Omental fat pad (tissue), 4 donors: ENCODE data around the gene EIF2B1. TPM values are rescaled to one million over a fixed set of nuclear protein-coding genes. Genes with fewer than 3 reads are reported as not detected.
"Not testable (repeated sequence)": the region's sequence is repeated elsewhere in the genome, so short reads cannot be mapped to it uniquely, and the experiment has no call there.

ENCODE experiments used
- ATAC-seq: fragments of 150-250 bp; one replicate; pipeline ENCODE4 v1.9.1; 2016; ENCODE audit warnings: mild to moderate bottlenecking, moderate library complexity; ENCODE audit not compliant: low FRiP score
- DNase-seq: peaks from one replicate; pipeline ENCODE4 v3.0.0-alpha.2; 2019; ENCODE audit warnings: low spot score
- CTCF ChIP-seq, 3 donors: fragments of 450-650 bp; IDR thresholded peaks; one replicate each; pipeline ENCODE4 v1.5.1; 2016 to 2017; ENCODE audit warnings: antibody characterized with exemption in 3 of 3, mild to moderate bottlenecking in 3 of 3, moderate library complexity in 2 of 3
- total RNA-seq, 4 donors: library from RNA; depleted of rRNA; stranded (reverse); fragments of >200 nt; gene quantifications; one replicate each; pipeline ENCODE4 v1.1.0, GENCODE V29; 2016

EIF2B1 gene
- total RNA-seq, 4 donors from 2014 or later: 108 to 164 (median 119) TPM

GRCh38 chr12:123597100-123597499 lies 36.4 kb downstream of the EIF2B1 start:
- DNase-seq (no peak), ATAC-seq (no peak)
- TF ChIP-seq CTCF (IDR thresholded peaks at IDR 0.05): no peak

DNA sequence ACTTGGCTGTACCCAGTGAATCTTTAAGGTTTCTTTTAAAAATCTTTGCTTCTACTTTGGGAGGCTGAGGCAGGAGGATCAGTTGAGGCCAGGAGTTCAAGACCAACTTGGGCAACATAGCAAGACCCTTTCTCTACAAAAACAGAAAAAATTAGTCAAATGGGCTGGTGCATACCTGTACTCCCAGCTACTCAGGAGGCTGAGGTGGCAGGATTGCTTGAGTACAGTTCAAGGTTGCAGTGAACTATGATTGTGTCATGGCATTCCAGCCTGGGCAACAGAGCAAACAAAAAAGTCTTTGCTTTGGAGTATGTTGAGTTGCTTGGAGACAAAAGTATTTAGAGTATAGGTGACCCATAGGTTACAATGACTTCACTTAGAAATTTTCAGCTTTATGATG lies 37.8 kb downstream of the EIF2B1 start:
- DNase-seq: no peak
- TF ChIP-seq CTCF (IDR thresholded peaks at IDR 0.05): no peak
- no peak for ATAC-seq

DNA sequence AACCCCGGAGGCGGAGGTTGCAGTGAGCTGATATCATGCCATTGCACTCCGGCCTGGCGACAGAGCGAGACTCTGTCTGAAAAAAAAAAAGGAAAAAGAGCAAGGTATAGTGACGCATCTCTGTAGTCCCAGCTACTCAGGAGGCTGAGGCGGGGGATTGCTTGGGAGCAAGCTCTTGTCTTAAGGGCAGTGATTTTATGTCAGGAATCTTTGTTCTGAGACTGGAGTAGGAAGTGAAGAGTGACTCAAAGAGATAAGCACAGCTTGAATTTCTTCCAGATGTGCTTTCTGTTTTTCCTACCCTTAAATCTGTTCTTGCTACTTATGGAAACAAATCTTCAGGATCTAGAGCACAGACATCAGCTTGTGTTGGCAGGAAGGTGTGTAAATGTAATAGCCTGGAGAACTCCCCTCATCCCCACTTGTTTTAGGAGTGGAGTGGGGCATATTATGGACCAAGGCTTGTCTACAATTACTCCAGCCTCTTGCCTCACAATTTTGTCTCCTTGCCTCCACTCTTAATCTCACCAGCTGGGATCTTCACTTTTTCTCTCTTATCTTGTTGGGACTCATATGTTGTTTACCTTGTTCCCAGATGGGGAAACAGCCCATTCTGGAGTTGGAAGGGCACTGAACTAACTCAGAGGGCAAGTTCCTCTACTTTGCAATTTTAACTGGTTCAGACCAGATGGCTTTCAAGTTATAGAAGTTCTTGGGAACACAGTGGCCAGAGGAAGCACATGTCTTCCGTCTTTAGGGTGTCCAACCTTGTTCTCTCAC lies 41.6 kb downstream of the EIF2B1 start:
- no peak for ATAC-seq
- DNase-seq: no peak
- no peak for TF ChIP-seq CTCF (IDR thresholded peaks at IDR 0.05)

DNA sequence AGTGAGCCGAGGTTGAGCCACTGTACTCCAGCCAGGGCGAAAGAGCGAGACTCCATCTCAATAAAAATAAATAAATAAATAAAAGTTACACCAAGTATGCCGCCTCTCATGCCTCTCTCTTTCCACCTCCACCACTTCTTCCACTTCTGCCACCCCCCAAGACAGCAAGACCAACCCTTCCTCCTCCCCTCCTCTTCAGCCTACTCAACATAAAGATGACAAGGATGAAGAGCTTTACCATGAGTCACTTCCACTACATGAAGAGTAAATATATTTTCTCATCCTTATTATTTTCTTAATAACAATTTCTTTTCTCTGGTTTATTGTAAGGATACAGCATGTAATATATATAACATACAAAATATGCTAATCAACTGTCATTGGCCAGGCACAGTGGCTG lies 52.7 kb downstream of the EIF2B1 start:
- ATAC-seq (no peak), DNase-seq (no peak)
- no peak for TF ChIP-seq CTCF (IDR thresholded peaks at IDR 0.05)

DNA sequence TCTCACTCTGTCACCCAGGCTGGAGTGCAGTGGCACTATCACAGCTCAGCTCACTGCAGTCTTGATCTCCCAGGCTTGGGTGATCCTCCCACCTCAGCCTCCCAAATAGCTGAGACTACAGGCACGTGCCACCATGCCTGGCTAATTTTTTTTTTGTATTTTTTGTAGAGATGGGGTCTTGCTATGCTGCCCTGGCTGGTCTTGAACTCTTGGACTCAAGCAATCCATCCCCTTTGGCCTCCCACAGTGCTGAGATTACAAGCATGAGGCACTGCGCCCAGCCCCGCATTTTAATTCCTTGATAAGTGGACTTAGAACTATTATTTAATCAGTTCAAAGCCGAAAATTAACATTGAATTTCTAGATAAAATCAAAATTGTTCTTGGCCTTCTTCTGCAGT lies 54.7 kb downstream of the EIF2B1 start:
- ATAC-seq, DNase-seq: not testable (repeated sequence)

- ATAC-seq (no peak), DNase-seq (no peak)
- TF ChIP-seq CTCF (IDR thresholded peaks at IDR 0.05): no peak
These were observed 55.2 kb downstream of the EIF2B1 start for GRCh38 chr12:123578243-123578642.

DNA sequence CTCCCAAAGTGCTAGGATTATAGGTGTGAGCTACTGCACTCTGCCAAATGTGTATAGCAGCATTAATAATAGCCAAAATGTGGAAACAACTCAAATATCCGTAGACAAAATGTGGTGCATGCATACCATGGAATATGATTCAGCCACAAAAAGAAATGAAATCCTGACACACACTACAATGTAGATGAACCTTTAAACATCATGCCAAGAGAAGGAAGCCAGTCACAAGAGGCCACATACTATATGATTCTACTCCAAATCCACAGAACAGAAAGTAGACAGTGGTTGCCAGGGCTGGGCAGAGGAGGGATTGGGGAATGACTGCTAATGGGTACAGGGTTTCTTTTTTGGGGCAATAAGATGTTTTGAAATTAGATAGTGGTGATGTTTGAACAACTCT lies 56.9 kb downstream of the EIF2B1 start:
- ATAC-seq: no peak

More for the DNA sequence above, 56.9 kb downstream of the EIF2B1 start:
- DNase-seq: no peak
- TF ChIP-seq CTCF (IDR thresholded peaks at IDR 0.05): no peak
